Measurements from ENCODE around the gene PIK3R5. TPM values are rescaled to one million over a fixed set of nuclear protein-coding genes. Genes with fewer than 3 reads are reported as not detected.

Gene PIK3R5, protein sequence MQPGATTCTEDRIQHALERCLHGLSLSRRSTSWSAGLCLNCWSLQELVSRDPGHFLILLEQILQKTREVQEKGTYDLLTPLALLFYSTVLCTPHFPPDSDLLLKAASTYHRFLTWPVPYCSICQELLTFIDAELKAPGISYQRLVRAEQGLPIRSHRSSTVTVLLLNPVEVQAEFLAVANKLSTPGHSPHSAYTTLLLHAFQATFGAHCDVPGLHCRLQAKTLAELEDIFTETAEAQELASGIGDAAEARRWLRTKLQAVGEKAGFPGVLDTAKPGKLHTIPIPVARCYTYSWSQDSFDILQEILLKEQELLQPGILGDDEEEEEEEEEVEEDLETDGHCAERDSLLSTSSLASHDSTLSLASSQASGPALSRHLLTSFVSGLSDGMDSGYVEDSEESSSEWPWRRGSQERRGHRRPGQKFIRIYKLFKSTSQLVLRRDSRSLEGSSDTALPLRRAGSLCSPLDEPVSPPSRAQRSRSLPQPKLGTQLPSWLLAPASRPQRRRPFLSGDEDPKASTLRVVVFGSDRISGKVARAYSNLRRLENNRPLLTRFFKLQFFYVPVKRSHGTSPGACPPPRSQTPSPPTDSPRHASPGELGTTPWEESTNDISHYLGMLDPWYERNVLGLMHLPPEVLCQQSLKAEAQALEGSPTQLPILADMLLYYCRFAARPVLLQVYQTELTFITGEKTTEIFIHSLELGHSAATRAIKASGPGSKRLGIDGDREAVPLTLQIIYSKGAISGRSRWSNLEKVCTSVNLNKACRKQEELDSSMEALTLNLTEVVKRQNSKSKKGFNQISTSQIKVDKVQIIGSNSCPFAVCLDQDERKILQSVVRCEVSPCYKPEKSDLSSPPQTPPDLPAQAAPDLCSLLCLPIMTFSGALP
- total RNA-seq (3.1 TPM), polyA plus RNA-seq (4.6 TPM)

DNA sequence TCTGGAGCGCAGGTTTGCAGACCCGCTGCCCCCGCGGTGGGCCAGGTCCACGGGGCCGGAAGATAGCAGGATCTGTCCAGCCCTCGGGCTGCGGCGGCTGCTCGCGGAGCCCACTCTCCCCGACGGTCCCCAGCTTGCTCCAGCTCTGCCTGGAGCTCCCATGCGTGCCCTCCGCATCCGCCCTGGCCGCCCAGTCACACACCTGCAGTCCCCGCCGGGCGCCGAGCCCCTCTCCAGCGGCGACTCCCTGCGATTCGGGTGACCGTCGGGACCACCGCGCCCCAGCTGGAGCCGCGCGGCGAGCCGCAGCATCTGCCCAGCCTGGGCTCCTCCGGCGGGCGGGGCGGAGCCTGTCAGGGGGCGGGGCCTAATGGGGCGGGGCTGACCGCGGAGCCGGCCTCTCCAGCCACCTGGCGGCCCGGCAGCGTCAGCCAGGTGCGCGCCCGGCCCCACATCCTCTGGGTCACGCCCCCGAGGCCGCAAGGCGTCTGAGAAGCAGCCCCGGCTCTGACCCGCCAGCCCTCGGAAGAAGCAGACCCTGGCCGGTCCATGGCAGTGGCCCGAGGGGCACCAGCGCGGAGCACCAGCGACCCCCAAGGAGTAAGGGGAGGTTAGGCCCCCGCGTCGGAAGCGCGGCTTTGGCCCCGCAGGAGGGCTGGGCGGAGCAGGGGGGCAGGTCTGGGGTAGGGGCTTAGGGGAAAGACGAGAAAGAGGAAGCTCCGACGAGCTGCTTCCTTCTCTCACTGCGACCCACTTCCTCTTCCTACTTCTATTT lies at the start of gene PIK3R5:
Gene PIK3R5 (minus strand): TSS at position 314 of the 775 bp plus-strand sequence. CDS start 54,213 bp downstream, outside the sequence.
- H3K4me3 ChIP-seq (ENCODE audit: low read depth, low read length) = peak within 1 kb of the TSS; percentile 35
- no peak for DNase-seq (ENCODE audit: extremely low spot score)
- H3K27ac ChIP-seq (ENCODE audit: low read depth) = no peak within 1 kb of the TSS
- 2% methylated on average over 72 of the region's 72 CpGs for WGBS
- no peaks in the 10 kb centered on the region for H3K4me1 ChIP-seq (ENCODE audit: insufficient read depth)
- no peaks in the 10 kb centered on the region for H3K36me3 ChIP-seq (ENCODE audit: insufficient read depth)

DNA sequence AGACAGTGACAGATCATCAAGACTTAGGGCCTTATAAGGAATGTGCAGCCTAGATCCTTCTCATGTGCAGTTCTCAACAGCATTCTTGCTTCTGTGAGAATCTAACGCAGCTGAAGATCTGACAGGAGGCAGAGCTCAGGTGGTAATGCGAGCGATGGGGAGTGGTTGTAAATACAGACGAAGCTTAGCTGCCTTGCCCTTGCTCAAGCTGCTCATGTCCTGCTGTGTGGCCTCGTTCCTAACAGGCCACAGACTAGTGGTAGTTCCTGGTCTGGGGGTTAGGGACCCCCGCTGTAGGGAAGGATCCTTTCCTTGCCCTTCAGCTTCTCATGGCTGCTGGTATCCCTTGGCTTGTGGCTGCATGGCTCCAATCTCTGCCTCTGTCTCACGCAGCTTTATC lies 45.5 kb upstream of the PIK3R5 start:
- Histone ChIP-seq H3K4me1 (ENCODE audit: insufficient read depth) (no peaks in the 10 kb centered on the region), H3K27ac (ENCODE audit: low read depth) (no peak overlapping the region), H3K4me3 (ENCODE audit: low read depth, low read length) (no peak overlapping the region), H3K36me3 (ENCODE audit: insufficient read depth) (no peaks in the 10 kb centered on the region)
- WGBS = 93% methylated on average over 7 of the region's 7 CpGs
- DNase-seq (ENCODE audit: extremely low spot score) = no peak

DNA sequence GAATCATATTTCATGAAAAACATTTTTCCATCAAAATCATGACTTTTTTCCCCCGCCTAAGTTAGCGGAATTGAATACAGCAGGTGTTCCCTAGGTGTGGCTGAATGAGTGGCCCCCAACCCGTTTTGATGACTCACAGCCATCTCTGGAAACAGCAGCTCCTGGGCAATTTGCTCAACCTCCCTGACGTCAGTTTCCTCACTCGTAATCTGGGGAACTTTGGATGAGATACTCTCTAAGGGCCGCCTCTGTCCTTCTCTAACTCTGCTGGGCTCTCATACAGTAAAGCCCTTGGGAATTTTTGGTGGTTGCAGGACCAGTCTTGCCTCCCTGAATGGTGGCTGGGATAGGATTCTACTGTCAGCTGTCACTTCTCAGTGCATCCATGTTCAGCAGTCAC lies 44.2 kb upstream of the PIK3R5 start:
- no peak for DNase-seq (ENCODE audit: extremely low spot score)
- Histone ChIP-seq H3K36me3 (ENCODE audit: insufficient read depth) (no peaks in the 10 kb centered on the region), H3K27ac (ENCODE audit: low read depth) (no peak overlapping the region), H3K4me1 (ENCODE audit: insufficient read depth) (no peaks in the 10 kb centered on the region), H3K4me3 (ENCODE audit: low read depth, low read length) (no peak overlapping the region)
- 63% methylated on average over 6 of the region's 6 CpGs for WGBS

DNA sequence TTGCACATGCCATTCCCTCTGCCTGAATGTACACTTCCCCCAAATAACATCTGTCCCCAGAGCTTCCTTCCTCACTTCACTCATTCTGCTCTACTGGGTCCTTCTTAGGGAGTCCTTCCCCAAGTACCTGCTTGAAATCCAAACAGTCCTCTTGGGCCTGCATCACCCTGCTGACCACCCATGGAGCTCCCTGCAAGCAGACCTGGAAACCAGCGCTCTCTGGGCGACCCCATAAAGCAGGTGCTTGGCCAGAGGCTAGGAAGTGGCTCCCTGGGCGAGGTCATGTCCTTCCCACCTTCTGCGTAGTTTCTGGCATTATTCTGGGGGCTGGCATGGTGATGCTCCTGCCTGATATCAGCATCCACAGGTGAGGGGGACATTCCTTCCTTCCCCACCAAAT lies 43.6 kb upstream of the PIK3R5 start:
- H3K4me3 ChIP-seq (ENCODE audit: low read depth, low read length) = no peak overlapping the region
- 95% methylated on average over 4 of the region's 4 CpGs for WGBS
- no peaks in the 10 kb centered on the region for H3K36me3 ChIP-seq (ENCODE audit: insufficient read depth)
- no peak for DNase-seq (ENCODE audit: extremely low spot score)
- H3K27ac ChIP-seq (ENCODE audit: low read depth) = no peak overlapping the region
- no peaks in the 10 kb centered on the region for H3K4me1 ChIP-seq (ENCODE audit: insufficient read depth)

DNA sequence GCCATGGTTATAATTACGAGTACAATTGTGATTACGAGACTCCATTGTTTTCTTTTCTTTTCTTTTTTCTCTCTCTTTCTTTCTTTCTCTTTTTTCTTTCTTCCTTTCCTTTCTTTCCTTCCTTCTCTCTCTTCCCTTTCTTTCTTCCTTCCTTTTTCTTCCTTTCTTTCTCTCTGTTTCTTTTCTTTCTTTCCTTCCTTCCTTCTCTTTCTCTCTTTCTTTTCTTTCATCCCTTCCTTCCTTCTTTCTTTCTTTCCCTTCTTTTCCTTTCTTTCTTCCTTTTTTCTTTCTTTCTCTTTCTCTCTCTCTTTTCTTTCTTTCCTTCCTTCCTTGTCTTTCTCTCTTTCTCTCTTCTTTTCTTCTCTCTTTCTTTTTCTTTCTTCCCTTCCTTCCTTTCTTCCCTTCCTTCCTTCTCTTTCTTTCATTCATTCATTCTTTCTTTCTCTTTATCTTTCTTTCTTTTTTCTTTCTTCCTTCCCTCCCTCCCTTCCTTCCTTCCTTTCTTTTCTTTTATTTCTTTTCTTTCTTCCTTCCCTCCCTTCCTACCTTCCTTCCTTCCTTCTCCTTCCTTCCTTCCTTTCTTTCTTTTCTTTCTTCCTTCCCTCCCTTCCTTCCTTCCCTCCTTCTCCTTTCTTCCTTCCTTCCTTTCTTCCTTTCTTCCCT lies 41.7 kb upstream of the PIK3R5 start:
- H3K36me3 ChIP-seq (ENCODE audit: insufficient read depth) = no peaks in the 10 kb centered on the region
- DNase-seq (ENCODE audit: extremely low spot score) = no peak
- H3K4me3 ChIP-seq (ENCODE audit: low read depth, low read length) = no peak overlapping the region
- H3K27ac ChIP-seq (ENCODE audit: low read depth) = no peak overlapping the region
- H3K4me1 ChIP-seq (ENCODE audit: insufficient read depth) = peaks cover 3% of the 10 kb centered on the region
- WGBS = 97% methylated on average over 2 of the region's 2 CpGs

DNA sequence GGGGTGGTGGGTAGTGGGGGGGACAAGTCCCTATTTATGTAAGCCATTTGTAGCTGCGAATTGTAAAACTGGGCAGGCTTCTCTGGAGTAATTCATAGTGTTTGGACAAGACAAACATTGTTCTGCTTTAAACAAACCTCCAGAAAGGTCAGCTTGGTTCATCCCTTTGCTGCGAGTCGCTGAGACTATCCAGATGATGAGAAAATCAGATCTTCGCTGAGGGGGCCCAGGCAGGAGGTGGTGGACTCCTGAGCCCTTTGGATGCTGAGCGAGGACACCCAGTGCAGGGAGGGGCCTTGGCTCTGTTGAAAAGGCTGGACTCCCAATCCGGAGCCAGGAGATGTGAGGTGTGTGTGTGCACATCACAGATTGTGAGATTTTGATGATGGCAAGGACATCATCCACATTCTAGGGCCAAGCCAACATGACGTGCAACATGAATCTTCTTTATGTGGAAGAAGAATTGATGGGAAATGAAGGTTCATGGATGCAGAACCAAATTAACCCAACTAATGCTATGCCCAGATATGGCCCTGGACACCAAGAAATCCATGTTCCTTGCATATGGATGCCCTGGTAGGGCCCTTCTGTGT lies 40.8 kb upstream of the PIK3R5 start:
- 66% methylated on average over 7 of the region's 7 CpGs for WGBS
- H3K4me3 ChIP-seq (ENCODE audit: low read depth, low read length) = no peak overlapping the region
- DNase-seq (ENCODE audit: extremely low spot score) = no peak
- no peak overlapping the region for H3K27ac ChIP-seq (ENCODE audit: low read depth)
- peaks cover 3% of the 10 kb centered on the region for H3K4me1 ChIP-seq (ENCODE audit: insufficient read depth)
- no peaks in the 10 kb centered on the region for H3K36me3 ChIP-seq (ENCODE audit: insufficient read depth)

DNA sequence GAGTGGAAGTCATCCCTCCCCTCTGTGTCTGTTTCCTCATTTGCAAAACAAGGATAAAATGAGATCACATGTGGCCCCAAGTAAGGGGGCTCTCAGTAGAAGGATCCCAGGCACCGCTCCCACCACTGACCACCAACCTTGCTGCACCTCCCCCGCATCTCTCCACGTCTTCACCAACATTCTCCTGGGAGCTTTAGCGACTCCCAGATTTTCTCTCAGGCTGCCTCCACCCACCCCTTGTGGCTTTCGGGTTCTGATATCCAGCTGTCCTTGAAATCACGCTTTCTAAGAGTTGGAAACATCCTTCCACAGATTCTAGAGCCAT lies 39.4 kb upstream of the PIK3R5 start:
- 78% methylated on average over 6 of the region's 6 CpGs for WGBS
- no peaks in the 10 kb centered on the region for H3K36me3 ChIP-seq (ENCODE audit: insufficient read depth)
- no peak overlapping the region for H3K27ac ChIP-seq (ENCODE audit: low read depth)
- DNase-seq (ENCODE audit: extremely low spot score) = no peak
- peaks cover 3% of the 10 kb centered on the region for H3K4me1 ChIP-seq (ENCODE audit: insufficient read depth)
- H3K4me3 ChIP-seq (ENCODE audit: low read depth, low read length) = no peak overlapping the region

DNA sequence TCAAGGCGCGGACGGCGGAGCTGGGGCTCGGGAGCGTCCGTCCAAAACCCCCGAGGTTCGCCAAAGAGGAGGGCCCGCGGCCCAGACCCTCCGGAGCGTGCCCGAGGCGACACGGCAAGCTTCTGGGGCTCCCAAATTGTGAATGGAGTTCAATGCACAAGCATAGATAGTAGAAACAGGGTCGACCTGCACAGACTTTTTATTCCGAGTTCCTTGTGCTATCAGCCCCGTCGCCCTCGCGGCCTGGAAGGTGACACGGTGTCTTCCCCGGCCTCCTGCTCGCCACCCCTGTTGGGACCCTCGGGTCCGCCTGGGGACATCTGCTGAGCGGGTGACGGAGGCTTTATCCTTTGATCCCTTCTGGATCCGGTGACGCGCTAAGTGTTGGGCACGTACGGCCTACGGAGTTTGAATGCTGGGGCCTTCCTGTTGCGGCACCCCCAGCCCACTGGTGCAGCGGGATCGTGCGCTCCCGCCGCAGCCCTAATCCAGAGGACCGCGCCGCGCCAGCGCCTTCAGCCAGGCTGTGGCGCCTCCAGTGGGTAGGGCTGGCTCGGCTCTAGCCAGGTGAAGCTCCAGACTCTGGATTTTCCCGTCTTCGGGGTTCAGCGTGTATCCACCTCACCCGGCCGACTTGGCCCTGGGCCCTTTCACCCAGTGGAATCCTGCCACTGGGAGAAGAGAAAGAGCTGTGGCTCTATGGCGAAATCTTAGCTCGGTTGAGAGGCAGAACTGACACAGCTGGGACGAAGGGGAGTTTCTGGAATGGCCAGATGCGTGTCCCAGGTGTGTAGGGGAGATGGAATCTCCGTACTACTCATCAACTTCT lies 38.8 kb upstream of the PIK3R5 start:
- no peak for DNase-seq (ENCODE audit: extremely low spot score)
- no peaks in the 10 kb centered on the region for H3K36me3 ChIP-seq (ENCODE audit: insufficient read depth)
- WGBS = 37% methylated on average over 58 of the region's 58 CpGs
- peaks cover 3% of the 10 kb centered on the region for H3K4me1 ChIP-seq (ENCODE audit: insufficient read depth)
- H3K4me3 ChIP-seq (ENCODE audit: low read depth, low read length) = peak overlapping the region; percentile 61
- no peak overlapping the region for H3K27ac ChIP-seq (ENCODE audit: low read depth)

DNA sequence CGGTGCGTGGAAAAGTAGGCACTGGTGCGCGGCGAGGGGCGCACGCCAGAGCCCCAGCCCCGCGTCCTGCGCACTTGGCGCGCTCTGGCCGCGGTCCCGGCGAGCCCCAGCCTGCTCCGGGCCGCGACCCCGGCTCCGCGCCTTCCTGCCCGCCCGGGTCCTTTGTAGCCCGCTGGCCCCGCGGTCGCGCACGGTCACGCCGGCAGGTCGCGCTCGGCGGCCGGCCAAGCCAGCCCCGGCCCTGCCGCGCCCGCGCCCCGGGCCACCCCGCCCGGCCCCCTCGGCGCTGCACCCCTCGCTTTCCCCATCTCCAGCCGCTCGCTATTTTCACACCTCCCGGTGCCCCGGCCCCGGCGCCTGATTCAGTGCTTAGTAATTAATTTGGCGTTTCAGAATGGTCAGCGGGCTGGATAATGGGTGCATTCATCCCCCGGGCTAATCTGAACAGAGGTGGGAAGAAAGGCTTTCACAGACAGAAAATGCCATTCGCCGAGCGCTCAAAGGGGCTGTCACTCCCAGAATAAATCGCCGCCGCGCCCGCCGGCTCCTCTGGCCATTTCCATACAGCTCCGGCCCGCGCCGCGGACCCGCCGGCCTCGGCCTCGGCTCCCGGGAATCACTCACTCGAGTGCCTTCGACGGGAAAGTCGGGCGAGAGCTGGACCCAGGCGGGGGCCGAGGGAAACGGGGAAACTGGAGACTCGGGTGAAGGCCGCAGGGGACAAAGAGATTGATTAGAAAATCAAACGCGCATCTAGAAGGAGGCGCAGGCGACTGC lies 38.0 kb upstream of the PIK3R5 start:
- DNase-seq (ENCODE audit: extremely low spot score) = no peak
- Histone ChIP-seq H3K4me3 (ENCODE audit: low read depth, low read length) (peak overlapping the region; percentile 61), H3K4me1 (ENCODE audit: insufficient read depth) (peaks cover 3% of the 10 kb centered on the region), H3K36me3 (ENCODE audit: insufficient read depth) (no peaks in the 10 kb centered on the region), H3K27ac (ENCODE audit: low read depth) (no peak overlapping the region)
- WGBS = 2% methylated on average over 90 of the region's 90 CpGs

DNA sequence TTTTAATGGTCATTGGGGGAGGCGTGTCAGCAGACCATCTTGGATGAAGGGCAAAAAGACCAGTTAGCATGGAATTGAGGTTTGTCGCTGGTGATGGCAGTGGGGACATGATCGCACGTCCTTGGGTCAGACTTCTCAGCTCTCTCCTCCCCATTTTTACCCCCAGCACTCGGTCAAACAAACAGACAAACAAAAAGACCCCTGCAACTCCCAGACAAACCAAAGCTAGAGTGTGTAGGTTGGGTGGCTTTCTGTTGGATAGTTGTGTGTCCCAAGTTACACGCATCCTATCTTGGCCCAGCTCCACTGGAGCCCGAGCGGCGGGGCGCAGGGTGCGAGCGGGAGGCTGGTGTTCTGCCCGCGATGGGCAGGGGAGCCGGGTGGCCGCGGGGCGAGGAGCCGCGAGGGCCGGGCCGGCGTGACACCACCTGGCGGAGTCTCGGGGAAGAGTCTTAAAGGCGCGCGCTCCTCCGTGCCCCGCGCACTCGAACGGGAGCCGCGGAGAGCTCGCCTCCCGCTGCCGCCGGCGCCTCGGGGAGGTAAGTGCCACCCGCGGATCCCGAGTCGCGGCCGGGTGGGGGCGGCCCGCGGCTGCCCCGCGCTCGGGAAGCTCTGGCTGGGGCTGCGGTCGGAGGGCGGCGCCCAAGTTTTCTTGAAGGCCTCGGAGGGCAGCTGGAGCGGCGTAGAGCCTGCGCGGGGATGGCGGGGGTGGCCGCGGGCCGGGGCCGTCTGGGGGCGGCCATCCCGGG lies 37.3 kb upstream of the PIK3R5 start:
- WGBS = 3% methylated on average over 69 of the region's 69 CpGs
- H3K27ac ChIP-seq (ENCODE audit: low read depth) = no peak overlapping the region
- DNase-seq (ENCODE audit: extremely low spot score) = no peak
- H3K4me3 ChIP-seq (ENCODE audit: low read depth, low read length) = peak overlapping the region; percentile 61
- peaks cover 3% of the 10 kb centered on the region for H3K4me1 ChIP-seq (ENCODE audit: insufficient read depth)
- H3K36me3 ChIP-seq (ENCODE audit: insufficient read depth) = no peaks in the 10 kb centered on the region

DNA sequence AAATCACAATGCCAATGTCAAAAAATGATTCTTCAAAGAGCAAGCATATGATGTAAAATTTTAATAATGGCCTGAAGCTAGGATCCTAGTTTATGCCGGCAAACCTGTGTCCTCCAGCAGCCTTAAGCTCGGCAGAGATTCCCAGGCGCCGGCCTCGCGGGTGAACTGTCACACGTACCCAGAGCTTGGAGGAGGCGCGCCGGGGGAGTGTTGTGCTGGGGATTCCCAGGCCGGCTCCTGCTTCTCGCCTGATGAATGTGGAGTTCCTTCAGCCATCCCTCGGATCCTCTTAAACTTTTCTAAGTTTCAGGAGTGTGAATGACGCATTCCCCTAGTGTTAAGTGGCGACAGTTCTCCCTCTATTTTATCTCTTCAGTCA lies 36.7 kb upstream of the PIK3R5 start:
- Histone ChIP-seq H3K4me3 (ENCODE audit: low read depth, low read length) (no peak overlapping the region), H3K36me3 (ENCODE audit: insufficient read depth) (no peaks in the 10 kb centered on the region), H3K27ac (ENCODE audit: low read depth) (no peak overlapping the region), H3K4me1 (ENCODE audit: insufficient read depth) (peaks cover 3% of the 10 kb centered on the region)
- DNase-seq (ENCODE audit: extremely low spot score) = no peak
- WGBS = 45% methylated on average over 15 of the region's 15 CpGs

Data from urinary bladder (tissue), 4 donors.